22Rv1 (cell line): ENCODE results near the gene NUP98.

Experiments used
- H3K27ac ChIP-seq: fragments of 450-650 bp; 2 replicates; pipeline ENCODE4 v1.5.1; 2017
- ZFX ChIP-seq: fragments of 450-650 bp; IDR thresholded peaks from 2 replicates; pipeline ENCODE4 v1.6.1; 2017; ENCODE audit warnings: antibody characterized with exemption, borderline replicate concordance
- TF ChIP-seq, protein P1 (sequence below): fragments of 450-650 bp; IDR thresholded peaks from 2 replicates; pipeline ENCODE4 v1.5.1; 2017; ENCODE audit warnings: mild to moderate bottlenecking

NUP98 gene

DNA sequence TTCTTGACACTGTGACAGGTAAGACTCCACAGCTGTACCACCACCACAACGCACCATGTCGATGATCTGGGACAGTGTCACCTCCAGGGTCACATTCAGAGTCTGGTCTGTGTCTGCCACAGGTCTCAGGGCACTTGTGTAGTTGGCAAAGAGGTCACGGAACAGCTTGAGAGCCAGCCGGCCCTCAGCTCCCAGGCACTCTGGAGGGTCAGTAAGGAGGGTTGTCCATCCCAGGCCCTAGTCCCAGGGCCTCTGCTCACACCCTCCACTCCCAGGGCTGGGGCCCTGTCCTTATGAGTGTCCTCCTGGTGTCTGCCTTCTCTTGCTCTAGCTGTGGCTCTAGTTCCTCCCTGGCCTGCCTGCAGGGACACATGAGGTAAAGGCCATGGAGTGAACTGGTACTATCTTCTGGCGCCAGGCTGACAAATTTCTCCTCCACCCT, 127.6 kb downstream of the NUP98 start:
- no peak overlapping the region for H3K27ac ChIP-seq
- TF ChIP-seq ZFX = no peak
- TF ChIP-seq, protein P1, sequence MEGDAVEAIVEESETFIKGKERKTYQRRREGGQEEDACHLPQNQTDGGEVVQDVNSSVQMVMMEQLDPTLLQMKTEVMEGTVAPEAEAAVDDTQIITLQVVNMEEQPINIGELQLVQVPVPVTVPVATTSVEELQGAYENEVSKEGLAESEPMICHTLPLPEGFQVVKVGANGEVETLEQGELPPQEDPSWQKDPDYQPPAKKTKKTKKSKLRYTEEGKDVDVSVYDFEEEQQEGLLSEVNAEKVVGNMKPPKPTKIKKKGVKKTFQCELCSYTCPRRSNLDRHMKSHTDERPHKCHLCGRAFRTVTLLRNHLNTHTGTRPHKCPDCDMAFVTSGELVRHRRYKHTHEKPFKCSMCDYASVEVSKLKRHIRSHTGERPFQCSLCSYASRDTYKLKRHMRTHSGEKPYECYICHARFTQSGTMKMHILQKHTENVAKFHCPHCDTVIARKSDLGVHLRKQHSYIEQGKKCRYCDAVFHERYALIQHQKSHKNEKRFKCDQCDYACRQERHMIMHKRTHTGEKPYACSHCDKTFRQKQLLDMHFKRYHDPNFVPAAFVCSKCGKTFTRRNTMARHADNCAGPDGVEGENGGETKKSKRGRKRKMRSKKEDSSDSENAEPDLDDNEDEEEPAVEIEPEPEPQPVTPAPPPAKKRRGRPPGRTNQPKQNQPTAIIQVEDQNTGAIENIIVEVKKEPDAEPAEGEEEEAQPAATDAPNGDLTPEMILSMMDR = no peak

DNA sequence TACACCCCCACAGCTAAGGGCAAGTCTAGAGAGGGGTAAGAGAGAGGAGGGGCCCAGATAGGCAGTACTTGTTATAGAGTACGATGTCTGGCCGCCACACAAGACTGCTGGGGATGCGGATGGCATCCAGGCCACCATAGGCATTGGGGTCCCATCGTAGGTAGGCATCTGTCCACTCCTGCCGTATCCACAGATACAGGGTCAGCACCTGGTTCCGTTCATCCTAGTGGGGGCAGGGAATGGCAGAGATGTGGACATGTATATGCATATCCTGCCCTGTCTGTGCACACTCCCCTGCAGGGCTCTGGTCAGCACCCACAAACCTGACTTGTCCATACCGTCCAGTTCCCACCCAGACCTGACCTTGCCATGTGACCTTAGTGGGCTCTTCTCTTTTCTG, 128.2 kb downstream of the NUP98 start:
- H3K27ac ChIP-seq = no peak overlapping the region
- TF ChIP-seq ZFX = no peak
- TF ChIP-seq, protein P1 = no peak

DNA sequence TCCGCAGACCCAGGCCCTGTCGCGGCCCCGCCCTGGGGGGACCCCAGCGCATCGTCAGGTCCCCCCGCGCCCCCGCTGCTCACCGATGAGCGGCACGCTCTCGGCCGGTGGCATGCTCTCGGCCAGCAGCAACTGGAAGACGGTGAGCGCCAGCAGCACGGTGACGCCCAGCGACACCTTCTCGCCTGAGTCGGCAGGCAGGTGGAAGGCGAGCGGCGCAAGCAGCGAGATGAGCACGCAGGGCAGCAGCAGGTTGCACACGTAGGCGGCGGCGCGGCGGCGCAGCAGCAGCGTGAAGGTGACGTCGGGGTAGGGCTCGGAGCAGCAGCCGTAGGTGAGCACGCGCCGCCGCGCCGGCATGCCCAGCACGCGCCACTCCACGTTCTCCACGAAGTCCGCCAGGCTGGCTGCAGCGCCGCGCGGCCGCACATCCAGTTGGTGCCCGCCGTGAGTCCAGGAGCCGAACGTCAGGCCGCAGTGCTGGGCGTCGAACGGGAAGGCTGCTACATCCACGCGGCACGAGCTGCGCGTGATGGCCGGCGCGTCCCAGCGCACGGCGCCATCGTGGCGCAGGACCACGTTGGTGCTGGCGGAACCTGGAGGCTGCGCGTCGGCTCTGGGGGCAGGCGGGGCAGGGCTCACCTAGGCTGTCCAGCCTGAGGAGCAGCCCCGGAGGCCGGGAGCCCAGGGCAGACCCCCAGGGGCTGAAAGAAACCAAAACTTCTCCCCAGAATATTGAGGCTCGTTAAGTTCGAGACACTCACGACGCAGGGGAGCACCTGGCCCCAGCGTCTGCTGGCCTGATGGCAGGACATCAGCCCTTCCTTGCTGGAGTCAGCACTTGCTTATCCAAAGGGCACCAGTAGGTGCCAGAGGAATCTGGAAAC, 130.0 kb downstream of the NUP98 start:
- TF ChIP-seq, protein P1 = no peak
- TF ChIP-seq ZFX = no peak
- H3K27ac ChIP-seq = no peak overlapping the region

DNA sequence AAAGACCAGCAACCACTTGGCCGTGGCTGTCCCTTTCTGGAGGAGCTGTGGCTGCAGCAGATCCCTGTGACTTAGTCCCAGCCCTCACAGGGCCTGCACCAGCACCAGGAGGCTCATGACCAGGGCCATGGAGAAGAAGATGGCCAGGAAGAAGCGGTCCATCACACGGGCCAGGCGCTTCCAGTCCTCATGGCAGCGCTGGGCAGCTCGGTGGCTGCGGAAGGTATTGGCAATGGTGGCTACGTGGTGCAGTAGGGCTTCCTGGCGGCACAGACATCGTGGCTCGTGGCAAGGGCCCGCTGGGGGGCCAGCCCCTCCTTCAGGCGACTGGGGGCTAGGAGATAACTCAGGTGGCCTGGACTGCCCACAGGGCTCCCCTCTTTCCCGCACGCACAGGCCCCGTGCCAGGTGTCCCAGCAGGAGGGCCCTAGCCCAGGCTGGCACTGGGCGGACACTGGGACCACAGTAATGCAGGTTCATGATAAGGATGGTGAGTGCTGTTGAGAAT, 131.3 kb downstream of the NUP98 start:
- H3K27ac ChIP-seq = no peak overlapping the region
- TF ChIP-seq ZFX = no peak
- TF ChIP-seq, protein P1 = no peak

DNA sequence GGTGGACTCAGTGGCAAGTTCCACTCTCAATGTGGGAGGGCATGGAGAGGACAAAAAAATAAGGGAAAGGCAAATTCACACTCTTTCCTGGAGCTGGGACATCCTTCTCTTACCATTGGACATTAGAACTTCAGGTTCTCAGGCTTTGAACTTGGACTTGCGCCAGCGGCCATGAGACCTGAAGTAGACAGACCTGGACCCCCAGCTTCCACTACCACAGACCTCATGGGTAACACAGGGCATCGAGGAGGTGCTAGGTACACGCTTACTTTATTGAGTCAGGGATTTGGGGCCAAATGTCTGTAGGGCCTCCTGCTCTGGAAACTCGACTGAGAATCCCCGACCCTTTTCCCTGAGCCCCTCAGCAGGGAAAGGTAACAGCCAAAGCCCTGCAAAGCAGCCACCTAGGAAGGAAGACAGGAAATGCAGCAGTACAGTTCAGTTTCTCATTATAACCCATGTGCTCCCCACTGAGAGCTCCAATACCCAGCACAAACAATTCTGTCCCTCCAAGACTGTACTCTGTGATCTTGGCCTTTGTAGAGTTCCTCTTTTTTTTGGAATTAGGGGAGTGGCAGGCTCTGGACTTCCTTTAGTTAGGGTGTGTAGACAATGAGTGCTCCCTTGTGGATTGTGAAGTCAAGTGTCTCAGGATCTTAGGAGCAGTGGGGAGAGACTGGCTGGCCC, 131.9 kb downstream of the NUP98 start:
- TF ChIP-seq, protein P1 = no peak
- H3K27ac ChIP-seq = no peak overlapping the region

DNA sequence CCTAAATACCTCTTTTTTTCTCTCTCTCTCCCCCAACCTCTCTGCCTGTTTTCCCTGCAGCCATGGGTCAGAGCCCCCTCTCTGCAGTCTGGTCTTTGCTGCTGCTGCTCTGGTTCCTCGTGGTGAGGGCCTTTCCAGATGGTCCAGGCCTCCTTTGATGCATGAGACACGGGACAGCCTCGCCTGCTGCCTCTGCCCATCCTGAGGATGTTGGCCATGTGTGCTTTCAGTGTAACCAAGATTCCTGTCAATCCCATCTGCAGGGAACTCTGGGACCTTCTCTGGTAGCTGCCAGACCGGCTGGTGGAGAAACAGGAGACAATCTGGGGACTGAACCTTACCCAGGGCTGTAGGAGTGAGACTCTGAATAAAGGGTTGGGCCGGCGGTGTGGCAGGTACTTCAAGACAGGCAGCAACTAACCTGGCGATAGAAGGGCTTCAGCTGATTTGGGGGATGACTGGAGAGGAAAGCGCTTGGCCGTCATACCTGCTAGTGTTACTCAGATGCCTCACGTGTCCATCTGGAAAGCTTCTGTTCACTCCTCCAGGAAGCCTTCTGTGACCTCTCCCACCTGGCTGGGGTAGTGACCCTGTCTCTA, 133.2 kb downstream of the NUP98 start:
- H3K27ac ChIP-seq = no peak overlapping the region
- no peak for TF ChIP-seq ZFX
- TF ChIP-seq, protein P1 = no peak
